BJ (cell line): Measurements from ENCODE around the gene RNU6-1. TPM values are rescaled to one million over a fixed set of nuclear protein-coding genes. Genes with fewer than 3 reads are reported as not detected.

ENCODE experiments used
- CTCF ChIA-PET: fragments of 350-600 bp; formaldehyde crosslinking; extraction: SDS; loops from one replicate; lab custom pipeline; 2021; ENCODE audit warnings: antibody characterized with exemption, inconsistent platforms; lab: Yijun Ruan, JAX
- POLR2A ChIA-PET: fragments of 300-600 bp; sonication (Branson Sonifier 250); formaldehyde crosslinking; extraction: SDS; loops from one replicate; lab custom pipeline; 2021; ENCODE audit warnings: antibody characterized with exemption; lab: Charles Lee
- DNase-seq: peaks from one replicate; pipeline ENCODE4 v3.0.0-alpha.2; 2011; ENCODE audit warnings: low read depth
- H3K27me3 ChIP-seq: 2 replicates; pipeline ENCODE4 v1.6.0; 2011; ENCODE audit warnings: low read length; ENCODE audit not compliant: control insufficient read depth, insufficient read depth
- H3K36me3 ChIP-seq: 2 replicates; pipeline ENCODE4 v1.5.1; 2011; ENCODE audit warnings: low read length; ENCODE audit not compliant: control insufficient read depth, insufficient read depth
- H3K4me3 ChIP-seq: 2 replicates; pipeline ENCODE4 v1.5.1; 2011; ENCODE audit warnings: low read depth, mild to moderate bottlenecking, control low read depth, low read length
- CTCF ChIP-seq: IDR thresholded peaks from 2 replicates; pipeline ENCODE4 v1.5.1; 2011; ENCODE audit warnings: low read depth, mild to moderate bottlenecking, control low read depth, inconsistent platforms, low read length, moderate library complexity; ENCODE audit not compliant: insufficient read depth
- polyA minus RNA-seq: library from RNA; depleted of rRNA, polyadenylated mRNA; stranded (reverse); fragments of >200 nt; gene quantifications from 2 replicates; pipeline ENCODE4 v1.2.3, GENCODE V29; 2011; rRNA and poly(A)+ RNA removed
- polyA plus RNA-seq: library from polyadenylated mRNA; depleted of rRNA; stranded (reverse); fragments of >200 nt; gene quantifications from 2 replicates; pipeline ENCODE4 v1.2.3, GENCODE V29; 2011; rRNA removed

RNU6-1 gene
- not detected in 2 replicates for polyA plus RNA-seq
- polyA minus RNA-seq: not detected in 2 replicates

GRCh38 chr15:67839929-67840748 is at the start of gene RNU6-1:
RNU6-1 (minus strand) TSS chr15:67840045.
- CTCF ChIA-PET: interaction anchor here (0.8 to 1.5 kb wide), 3 partner anchors 23 to 315 kb away, joined by 3 to 5 read pairs (median 4); no protein-coding TSS in a partner anchor
- DNase-seq: peak; percentile 72
- POLR2A ChIA-PET: interaction anchor here (0.7 kb wide), 3 partner anchors 27 to 384 kb away, joined by 3 to 10 read pairs (median 8); no protein-coding TSS in a partner anchor

GRCh38 chr15:67887776-67888175 is 47.9 kb upstream of the RNU6-1 start:
- no peak for TF ChIP-seq CTCF
- H3K4me3 ChIP-seq: no peak overlapping the region
- no peaks in the 10 kb centered on the region for H3K36me3 ChIP-seq
- H3K27me3 ChIP-seq: peaks cover 6% of the 10 kb centered on the region; the same call in 1 of the 2 replicates
- POLR2A ChIA-PET: no interaction called here
- no peak for DNase-seq
- CTCF ChIA-PET: interaction anchor here (1.2 kb wide), 1 partner anchor 24 kb away, joined by 5 read pairs; no protein-coding TSS in a partner anchor

More at GRCh38 chr15:67839929-67840748, at the start of gene RNU6-1:
- peak within 1 kb of the TSS; percentile 67 for H3K4me3 ChIP-seq
- peaks cover 17% of the 10 kb centered on the region for H3K27me3 ChIP-seq
- no peaks in the 10 kb centered on the region for H3K36me3 ChIP-seq
- TF ChIP-seq CTCF: no peak

- Histone ChIP-seq H3K4me3 (no peak overlapping the region), H3K27me3 (peaks cover 4% of the 10 kb centered on the region; the same call in 1 of the 2 replicates), H3K36me3 (no peaks in the 10 kb centered on the region)
- DNase-seq: no peak
- POLR2A ChIA-PET: no interaction called here
- CTCF ChIA-PET: interaction anchor here (0.8 kb wide), 1 partner anchor 13 kb away, joined by 3 read pairs; no protein-coding TSS in a partner anchor
- TF ChIP-seq CTCF: no peak
These were observed 46.0 kb upstream of the RNU6-1 start for GRCh38 chr15:67885861-67886260.

- TF ChIP-seq CTCF: no peak
- DNase-seq: no peak
- ChIA-PET CTCF (no interaction called here), POLR2A (no interaction called here)
- Histone ChIP-seq H3K27me3 (peaks cover 4% of the 10 kb centered on the region; the same call in 1 of the 2 replicates), H3K36me3 (no peaks in the 10 kb centered on the region), H3K4me3 (peak overlapping the region; percentile 28)
These were observed 45.3 kb upstream of the RNU6-1 start for GRCh38 chr15:67885175-67885523.
